ENCODE measurements around the gene LAMC3.

GRCh38 chr9:131043646-131044045, 34.7 kb downstream of the LAMC3 start:
- TF ChIP-seq CTCF (IDR thresholded peaks at IDR 0.05) (no peak), POLR2A (IDR thresholded peaks at IDR 0.05) (no peak), POLR2AphosphoS5 (IDR thresholded peaks at IDR 0.05) (no peak)

All from breast epithelium (tissue), 3 donors.